ENCODE data around the gene TAS2R9.
"Not testable (repeated sequence)": the region's sequence is repeated elsewhere in the genome, so short reads cannot be mapped to it uniquely, and the experiment has no call there.

Gene TAS2R9

DNA sequence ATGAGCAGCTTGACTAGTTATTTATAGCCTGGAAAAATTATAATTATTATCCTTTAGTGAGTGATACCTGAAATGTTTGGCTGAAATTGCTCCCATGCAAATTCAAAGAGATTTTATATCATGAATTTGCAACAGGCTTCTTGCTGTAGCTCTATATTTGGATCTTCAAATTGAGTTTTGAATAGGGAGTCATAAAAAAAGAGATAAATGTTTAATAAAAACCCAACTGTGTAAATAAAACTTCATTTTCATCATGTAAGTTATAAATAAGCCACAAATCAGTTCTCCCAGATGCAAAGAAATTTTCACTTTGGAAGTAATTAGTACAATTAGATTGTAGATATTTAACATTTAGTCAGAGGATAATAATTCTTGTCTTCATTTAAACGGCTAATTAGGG, 2.8 kb downstream of the TAS2R9 start, which contains the start of gene TAS2R8:
Gene TAS2R8 (minus strand): TSS at position 101 of the 400 bp plus-strand sequence. CDS start 306 bp downstream, outside the sequence.
- Histone ChIP-seq H3K36me3 (ENCODE audit: control insufficient read depth, insufficient read depth, low read length) (no peaks in the 10 kb centered on the region), H3K4me3 (ENCODE audit: low read length) (no peak within 1 kb of the TSS), H3K9ac (ENCODE audit: low read length) (no peak within 1 kb of the TSS), H3K4me1 (ENCODE audit: control insufficient read depth, insufficient read depth, low read length) (no peaks in the 10 kb centered on the region), H3K27me3 (ENCODE audit: control insufficient read depth, insufficient read depth, low read length) (no peaks in the 10 kb centered on the region), H3K27ac (ENCODE audit: low read depth, low read length) (no peak within 1 kb of the TSS)

DNA sequence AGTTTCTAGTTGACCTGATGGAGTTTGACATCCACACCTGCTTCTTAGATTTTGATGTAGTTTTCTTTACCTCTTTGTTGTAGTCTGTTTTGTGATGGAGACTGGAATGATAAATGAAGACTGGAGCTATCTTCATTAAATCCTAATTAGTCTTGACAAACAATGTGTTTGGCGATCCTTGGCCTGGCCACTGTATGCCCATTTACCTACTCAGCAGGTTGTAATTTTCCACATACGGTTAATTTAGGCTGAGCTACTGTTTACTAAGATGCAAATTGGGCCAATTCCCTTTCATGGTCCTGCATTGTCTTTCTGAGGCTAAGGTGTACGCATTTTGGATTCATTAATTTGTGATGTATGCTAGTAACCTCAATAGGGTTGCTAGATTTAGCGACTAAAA, 7.4 kb downstream of the TAS2R9 start, which contains the start of gene TAS2R7:
Gene TAS2R7 (minus strand): TSS at position 41 of the 400 bp plus-strand sequence. CDS start 57 bp downstream, outside the sequence.
- no peaks in the 10 kb centered on the region for H3K27me3 ChIP-seq (ENCODE audit: control insufficient read depth, insufficient read depth, low read length)
- no peak within 1 kb of the TSS for H3K9ac ChIP-seq (ENCODE audit: low read length)
- no peak within 1 kb of the TSS for H3K4me3 ChIP-seq (ENCODE audit: low read length)
- no peaks in the 10 kb centered on the region for H3K36me3 ChIP-seq (ENCODE audit: control insufficient read depth, insufficient read depth, low read length)
- H3K27ac ChIP-seq (ENCODE audit: low read depth, low read length): no peak within 1 kb of the TSS
- no peaks in the 10 kb centered on the region for H3K4me1 ChIP-seq (ENCODE audit: control insufficient read depth, insufficient read depth, low read length)

DNA sequence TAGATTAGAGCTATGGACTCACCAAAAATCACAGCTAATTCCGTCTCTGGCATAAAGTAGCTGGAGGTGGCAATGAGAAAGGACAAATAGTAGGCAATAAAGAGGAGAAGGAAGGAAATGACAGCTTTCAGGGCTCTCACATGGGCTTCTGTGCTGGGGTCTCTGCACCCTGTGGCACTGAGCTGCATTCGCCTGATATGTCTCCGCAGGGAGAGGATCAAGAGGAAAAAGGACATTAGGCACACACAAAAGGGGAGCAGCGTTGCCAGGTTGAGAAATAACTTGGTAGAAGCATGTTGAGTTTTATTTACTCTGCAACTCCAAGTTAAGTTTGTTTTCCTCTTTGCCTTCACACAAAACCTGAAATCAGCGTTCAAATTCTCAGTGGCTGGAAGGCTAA, 8.2 kb downstream of the TAS2R9 start:
- H3K4me1 ChIP-seq (ENCODE audit: control insufficient read depth, insufficient read depth, low read length): no peaks in the 10 kb centered on the region
- no peak overlapping the region for H3K9ac ChIP-seq (ENCODE audit: low read length)
- H3K27ac ChIP-seq (ENCODE audit: low read depth, low read length): no peak overlapping the region
- no peaks in the 10 kb centered on the region for H3K27me3 ChIP-seq (ENCODE audit: control insufficient read depth, insufficient read depth, low read length)
- H3K36me3 ChIP-seq (ENCODE audit: control insufficient read depth, insufficient read depth, low read length): no peaks in the 10 kb centered on the region
- no peak overlapping the region for H3K4me3 ChIP-seq (ENCODE audit: low read length)

DNA sequence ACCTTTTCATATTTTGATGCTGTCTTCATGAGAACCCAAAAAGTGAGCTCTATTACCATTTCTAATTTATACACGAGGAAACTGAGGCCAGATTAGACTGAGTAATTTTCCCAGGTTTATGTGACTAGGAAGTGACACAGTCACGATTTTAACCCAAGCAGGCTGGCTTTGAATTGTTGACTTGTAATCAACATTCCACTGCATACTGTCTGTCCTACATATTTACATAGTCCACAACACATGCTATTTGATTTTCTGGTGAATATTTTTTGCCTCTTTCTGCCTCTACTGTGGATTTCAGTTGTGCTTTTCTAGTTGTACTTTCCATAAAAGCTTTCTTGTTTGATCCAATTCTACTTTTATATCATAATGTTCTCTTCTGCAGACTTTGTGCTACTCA, 15.7 kb downstream of the TAS2R9 start:
- no peaks in the 10 kb centered on the region for H3K36me3 ChIP-seq (ENCODE audit: control insufficient read depth, insufficient read depth, low read length)
- no peak overlapping the region for H3K4me3 ChIP-seq (ENCODE audit: low read length)
- H3K27me3 ChIP-seq (ENCODE audit: control insufficient read depth, insufficient read depth, low read length): no peaks in the 10 kb centered on the region
- no peak overlapping the region for H3K9ac ChIP-seq (ENCODE audit: low read length)
- no peak overlapping the region for H3K27ac ChIP-seq (ENCODE audit: low read depth, low read length)
- no peaks in the 10 kb centered on the region for H3K4me1 ChIP-seq (ENCODE audit: control insufficient read depth, insufficient read depth, low read length)

DNA sequence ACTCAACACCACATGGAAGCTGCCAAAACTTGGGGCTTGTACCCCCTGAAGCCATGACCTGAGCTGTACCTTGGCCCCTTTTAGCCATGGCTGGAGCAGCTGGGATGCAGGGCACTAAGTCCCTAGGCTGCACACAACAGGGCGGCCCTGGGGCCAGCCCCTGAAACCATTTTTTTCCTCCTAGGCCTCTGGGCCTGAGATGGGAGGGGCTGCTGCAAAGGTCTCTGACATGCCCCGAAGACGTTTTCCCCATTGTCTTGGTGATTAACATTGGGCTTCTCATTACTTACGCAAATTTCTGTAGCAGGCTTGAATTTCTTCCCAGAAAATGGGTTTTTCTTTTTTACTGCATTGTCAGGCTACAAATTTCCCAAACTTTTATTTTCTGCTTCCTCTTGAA, 18.2 kb downstream of the TAS2R9 start:
- H3K36me3 ChIP-seq (ENCODE audit: control insufficient read depth, insufficient read depth, low read length); H3K4me3 ChIP-seq (ENCODE audit: low read length); H3K27me3 ChIP-seq (ENCODE audit: control insufficient read depth, insufficient read depth, low read length); H3K9ac ChIP-seq (ENCODE audit: low read length); H3K4me1 ChIP-seq (ENCODE audit: control insufficient read depth, insufficient read depth, low read length); H3K27ac ChIP-seq (ENCODE audit: low read depth, low read length): not testable (repeated sequence)

DNA sequence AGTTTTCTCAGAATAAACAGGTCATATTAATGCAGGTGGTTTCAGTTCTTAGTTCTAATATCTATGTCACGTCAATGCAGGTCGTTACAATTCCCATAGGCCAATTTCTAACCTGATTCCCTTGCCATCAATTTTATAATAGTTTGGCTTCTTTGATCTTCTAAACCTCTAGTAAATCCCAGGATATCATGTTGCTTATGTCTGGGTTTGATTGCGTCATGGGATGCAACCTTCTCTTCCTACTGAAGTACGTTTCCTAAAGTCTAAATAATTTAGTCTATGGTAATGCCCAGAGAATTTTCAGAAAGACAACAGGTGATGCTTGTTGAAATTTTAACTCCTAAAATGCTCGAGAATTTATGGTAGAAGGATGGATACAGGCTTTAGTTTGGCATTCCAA, 26.7 kb downstream of the TAS2R9 start:
- Histone ChIP-seq H3K27ac (ENCODE audit: low read depth, low read length) (no peak overlapping the region), H3K36me3 (ENCODE audit: control insufficient read depth, insufficient read depth, low read length) (no peaks in the 10 kb centered on the region), H3K4me1 (ENCODE audit: control insufficient read depth, insufficient read depth, low read length) (no peaks in the 10 kb centered on the region), H3K27me3 (ENCODE audit: control insufficient read depth, insufficient read depth, low read length) (no peaks in the 10 kb centered on the region), H3K4me3 (ENCODE audit: low read length) (no peak overlapping the region), H3K9ac (ENCODE audit: low read length) (no peak overlapping the region)

DNA sequence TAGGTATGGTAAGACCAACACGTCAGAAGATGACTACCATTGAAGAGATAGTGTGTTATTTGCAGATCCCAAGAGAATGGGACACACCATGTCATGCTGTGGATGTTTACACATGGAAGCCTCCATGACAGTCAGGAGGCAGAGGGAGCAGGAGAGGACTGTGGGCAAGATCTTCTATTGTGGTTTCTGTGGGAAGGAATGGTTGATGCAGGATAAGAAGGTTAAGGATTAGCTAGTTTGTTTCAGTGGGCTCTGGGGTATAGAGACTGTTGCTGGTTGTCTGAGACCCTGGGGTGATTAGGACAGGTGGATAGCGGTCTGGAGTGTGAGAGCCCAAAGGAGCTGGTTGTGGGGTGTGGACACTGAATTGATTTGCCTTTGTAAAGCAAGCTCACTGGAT, 30.9 kb downstream of the TAS2R9 start:
- H3K9ac ChIP-seq (ENCODE audit: low read length): no peak overlapping the region
- no peak overlapping the region for H3K27ac ChIP-seq (ENCODE audit: low read depth, low read length)
- H3K27me3 ChIP-seq (ENCODE audit: control insufficient read depth, insufficient read depth, low read length): no peaks in the 10 kb centered on the region
- H3K36me3 ChIP-seq (ENCODE audit: control insufficient read depth, insufficient read depth, low read length): no peaks in the 10 kb centered on the region
- no peak overlapping the region for H3K4me3 ChIP-seq (ENCODE audit: low read length)
- no peaks in the 10 kb centered on the region for H3K4me1 ChIP-seq (ENCODE audit: control insufficient read depth, insufficient read depth, low read length)

DNA sequence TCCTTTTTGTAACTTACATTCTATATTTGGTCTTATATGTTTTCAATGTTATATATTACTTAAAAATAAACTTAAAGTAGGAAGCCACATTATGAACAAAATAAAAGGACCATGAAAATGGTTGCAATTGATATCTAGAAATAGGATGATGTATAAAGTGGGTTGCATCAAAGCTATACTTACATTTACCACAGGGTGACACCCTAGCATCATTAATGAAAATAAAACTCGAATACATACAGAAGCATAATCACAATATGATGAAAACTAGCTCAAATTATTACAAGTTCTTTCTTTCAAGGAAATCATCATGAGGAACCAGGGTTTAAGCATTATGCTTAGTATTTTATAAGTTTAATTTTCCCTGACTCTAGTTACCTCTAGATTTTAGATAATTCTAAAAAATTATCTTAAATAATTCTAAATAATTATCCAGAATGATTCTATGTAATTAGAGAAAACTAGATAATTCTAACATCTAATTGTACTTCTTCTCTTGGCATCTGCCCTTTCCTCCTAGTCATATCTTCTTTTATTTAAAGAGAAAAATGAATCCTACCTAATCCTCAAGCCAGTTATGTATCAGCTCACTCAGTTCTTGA, 38.7 kb downstream of the TAS2R9 start:
- Histone ChIP-seq H3K27me3 (ENCODE audit: control insufficient read depth, insufficient read depth, low read length) (no peaks in the 10 kb centered on the region), H3K4me3 (ENCODE audit: low read length) (no peak overlapping the region), H3K27ac (ENCODE audit: low read depth, low read length) (no peak overlapping the region), H3K4me1 (ENCODE audit: control insufficient read depth, insufficient read depth, low read length) (no peaks in the 10 kb centered on the region), H3K36me3 (ENCODE audit: control insufficient read depth, insufficient read depth, low read length) (no peaks in the 10 kb centered on the region), H3K9ac (ENCODE audit: low read length) (no peak overlapping the region)

DNA sequence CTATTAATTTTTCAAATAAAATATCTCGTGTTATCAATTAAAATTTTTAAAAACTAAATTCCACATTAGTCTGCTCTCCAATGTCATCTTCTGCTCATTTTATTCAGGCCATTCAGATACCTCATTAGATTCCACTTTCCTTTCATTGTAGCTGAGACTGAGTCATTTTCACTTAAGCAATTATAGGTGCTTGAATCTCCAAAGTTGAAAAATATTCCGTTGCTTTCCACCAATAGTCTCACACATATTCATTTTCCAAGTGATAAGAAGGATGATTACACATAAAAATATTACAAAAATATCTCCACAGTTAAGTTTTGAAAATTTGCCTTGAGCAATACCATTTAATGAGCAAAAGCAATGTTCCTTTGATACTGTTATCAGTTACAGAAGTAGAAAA, 50.3 kb downstream of the TAS2R9 start:
- Histone ChIP-seq H3K36me3 (ENCODE audit: control insufficient read depth, insufficient read depth, low read length) (no peaks in the 10 kb centered on the region), H3K27me3 (ENCODE audit: control insufficient read depth, insufficient read depth, low read length) (no peaks in the 10 kb centered on the region), H3K9ac (ENCODE audit: low read length) (no peak overlapping the region), H3K4me1 (ENCODE audit: control insufficient read depth, insufficient read depth, low read length) (no peaks in the 10 kb centered on the region), H3K4me3 (ENCODE audit: low read length) (no peak overlapping the region), H3K27ac (ENCODE audit: low read depth, low read length) (no peak overlapping the region)

All from rectal smooth muscle tissue (tissue), 1 donor.